Breast epithelium (tissue), 3 donors: ENCODE results near the gene SLC25A52.
"Not testable (repeated sequence)": the region's sequence is repeated elsewhere in the genome, so short reads cannot be mapped to it uniquely, and the experiment has no call there.

Experiments
- CTCF ChIP-seq, 3 donors: fragments of 450-650 bp; IDR thresholded peaks; one replicate each; pipeline ENCODE4 v1.5.1; 2016 to 2017; ENCODE audit warnings: antibody characterized with exemption in 3 of 3, mild to moderate bottlenecking in 3 of 3, moderate library complexity in 3 of 3
- POLR2A ChIP-seq: fragments of 450-650 bp; IDR thresholded peaks from one replicate; pipeline ENCODE4 v1.6.1; 2016; ENCODE audit warnings: antibody characterized with exemption, mild to moderate bottlenecking, moderate library complexity

- TF ChIP-seq CTCF (IDR thresholded peaks at IDR 0.05); POLR2A: not testable (repeated sequence)
Measured at GRCh38 chr18:31809049-31809448, 48.4 kb upstream of the SLC25A52 start.
